Iris pigment epithelial cell (primary cell): ENCODE data around the gene AMOTL1.

Experiments used
- DNase-seq: peaks from one replicate; pipeline ENCODE4 v3.0.0-alpha.2; 2011; ENCODE audit warnings: low read depth

Gene AMOTL1

GRCh38 chr11:94746721-94747120 lies 21.4 kb upstream of the AMOTL1 start:
- DNase-seq: no peak

DNA sequence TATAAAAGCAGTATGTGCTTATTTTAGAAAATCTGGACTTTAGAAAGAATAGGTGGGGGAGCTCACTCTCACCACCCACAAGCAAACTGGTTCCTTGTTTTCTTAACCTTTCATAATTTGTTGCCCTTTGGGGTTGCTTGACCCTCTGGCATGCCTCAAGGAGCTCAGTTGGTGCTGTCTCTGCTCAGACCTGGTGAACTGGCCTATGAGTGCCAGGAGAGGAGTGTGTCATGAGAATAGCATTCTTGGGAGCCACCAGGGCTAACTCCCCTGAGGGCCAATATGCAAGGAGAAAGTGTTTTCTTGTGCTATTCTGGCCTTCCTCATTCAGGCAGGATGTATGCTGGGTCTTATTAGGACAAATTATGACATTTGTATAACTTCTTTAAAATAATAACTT lies 21.0 kb upstream of the AMOTL1 start:
- no peak for DNase-seq

DNA sequence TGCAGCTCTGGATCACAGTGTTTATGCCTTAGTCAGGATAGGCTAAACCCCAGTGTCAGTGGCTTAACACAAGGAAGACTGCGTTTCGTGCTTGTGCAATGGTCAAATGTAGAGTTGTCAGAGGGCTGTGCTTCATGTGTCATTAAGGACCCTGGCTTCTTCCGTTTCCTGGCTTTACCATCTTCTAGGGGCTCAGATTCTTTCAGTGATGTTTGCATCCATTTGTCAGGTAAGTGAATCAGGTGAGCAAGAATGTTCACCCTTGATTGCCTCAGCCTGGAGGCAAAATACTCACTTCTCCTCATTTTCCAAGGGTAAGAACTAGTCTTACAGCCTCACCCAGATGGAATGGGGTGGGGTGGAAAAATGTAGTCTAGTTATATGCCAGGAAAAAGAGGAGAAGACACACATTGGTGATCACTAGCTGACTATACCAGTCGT lies 20.5 kb upstream of the AMOTL1 start:
- no peak for DNase-seq

DNA sequence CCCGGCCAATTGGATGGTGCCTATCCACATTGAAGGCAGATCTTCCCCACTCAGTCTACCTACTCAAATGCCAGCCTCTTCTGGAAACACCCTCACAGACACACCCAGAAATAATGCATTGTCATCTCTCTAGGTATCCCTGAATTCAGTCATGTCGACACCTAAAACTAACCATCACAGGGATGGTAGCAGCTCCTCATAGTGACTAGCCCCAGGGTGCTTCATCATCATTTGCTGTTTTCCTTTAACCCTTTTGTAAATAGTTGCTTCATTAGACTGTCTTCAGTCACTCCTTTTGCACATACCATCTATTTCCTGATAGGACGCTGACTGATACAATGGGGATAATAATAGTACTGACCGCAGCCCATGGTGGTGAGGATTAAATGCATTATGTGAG lies 18.8 kb upstream of the AMOTL1 start:
- no peak for DNase-seq

GRCh38 chr11:94750319-94751217 lies 17.6 kb upstream of the AMOTL1 start:
- DNase-seq: no peak

- no peak for DNase-seq
These were observed 16.9 kb upstream of the AMOTL1 start for GRCh38 chr11:94751218-94751609.

- DNase-seq: no peak
These were observed 16.4 kb upstream of the AMOTL1 start for GRCh38 chr11:94751786-94752185.

GRCh38 chr11:94753630-94754029 lies 14.5 kb upstream of the AMOTL1 start:
- no peak for DNase-seq

DNA sequence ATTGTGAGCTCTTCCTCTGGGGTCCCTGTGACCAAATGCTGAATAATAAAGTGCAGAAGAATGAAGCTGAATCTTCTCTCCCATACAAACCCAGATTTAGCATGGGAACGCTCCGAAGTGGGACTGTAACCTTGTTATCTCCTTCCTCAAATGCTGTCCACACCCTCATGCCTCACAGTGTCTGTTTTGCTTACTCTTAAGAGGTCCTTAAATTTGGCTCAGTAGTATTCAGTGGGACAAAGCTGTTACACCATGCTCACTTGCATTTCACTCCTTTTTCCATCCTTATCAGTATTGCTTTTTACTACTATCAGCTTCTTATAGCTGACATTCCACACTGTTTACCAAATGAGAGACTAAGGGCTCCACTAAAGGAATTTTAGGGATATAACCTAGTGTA lies 13.8 kb upstream of the AMOTL1 start:
- no peak for DNase-seq

GRCh38 chr11:94754819-94755218 lies 13.3 kb upstream of the AMOTL1 start:
- DNase-seq: no peak

GRCh38 chr11:94755494-94755893 lies 12.7 kb upstream of the AMOTL1 start:
- DNase-seq: no peak

DNA sequence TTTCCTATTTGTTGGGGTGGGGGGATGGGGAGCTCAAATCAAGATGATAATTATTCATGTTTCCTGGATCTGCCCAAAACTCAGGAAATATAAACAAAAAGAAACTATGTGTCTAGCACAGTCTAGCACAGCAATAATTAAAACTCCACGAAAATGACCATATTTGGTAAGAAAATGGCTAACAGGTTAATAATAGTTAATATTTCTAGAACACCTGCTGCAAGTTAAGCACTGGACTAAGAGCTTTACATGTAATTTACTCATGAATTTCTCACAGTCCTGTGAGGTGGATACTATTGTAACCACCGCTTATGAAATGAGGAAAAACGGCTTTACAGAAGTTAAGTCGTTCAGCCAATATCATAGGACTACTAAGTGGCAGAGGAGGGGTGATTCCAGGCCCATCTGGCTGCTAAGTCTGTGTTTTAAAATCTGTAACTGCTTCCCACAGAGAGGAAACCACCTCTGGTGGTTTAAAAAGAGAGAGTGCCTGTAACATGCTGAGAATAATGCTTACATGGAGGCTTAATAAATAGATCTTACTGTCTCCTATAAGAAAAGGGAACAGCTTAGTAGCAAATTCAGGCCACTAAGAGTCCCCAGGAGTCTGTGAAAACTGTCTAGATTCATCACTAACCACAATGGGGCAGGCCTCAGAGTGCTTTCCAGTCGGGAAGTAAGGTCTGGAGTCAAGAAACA lies 11.0 kb upstream of the AMOTL1 start:
- DNase-seq: no peak

DNA sequence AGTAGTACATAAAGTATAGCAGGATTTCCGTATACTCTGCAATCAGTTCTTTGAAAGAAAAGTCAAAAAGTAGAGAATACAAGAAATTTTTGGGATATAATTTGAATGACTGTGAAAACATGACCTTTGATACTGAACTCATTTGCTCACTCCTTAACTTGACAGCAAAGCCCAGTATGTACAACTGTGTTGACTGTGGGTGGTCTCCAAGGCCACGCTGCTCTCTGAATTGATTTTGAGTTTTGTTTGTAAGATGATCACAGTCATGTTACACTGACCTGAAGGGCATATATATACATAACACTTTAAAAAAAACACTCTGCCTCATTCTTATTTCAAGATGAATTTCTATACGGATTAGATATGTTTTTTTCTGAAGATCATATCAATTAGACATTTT lies 9.5 kb upstream of the AMOTL1 start:
- DNase-seq: no peak

DNA sequence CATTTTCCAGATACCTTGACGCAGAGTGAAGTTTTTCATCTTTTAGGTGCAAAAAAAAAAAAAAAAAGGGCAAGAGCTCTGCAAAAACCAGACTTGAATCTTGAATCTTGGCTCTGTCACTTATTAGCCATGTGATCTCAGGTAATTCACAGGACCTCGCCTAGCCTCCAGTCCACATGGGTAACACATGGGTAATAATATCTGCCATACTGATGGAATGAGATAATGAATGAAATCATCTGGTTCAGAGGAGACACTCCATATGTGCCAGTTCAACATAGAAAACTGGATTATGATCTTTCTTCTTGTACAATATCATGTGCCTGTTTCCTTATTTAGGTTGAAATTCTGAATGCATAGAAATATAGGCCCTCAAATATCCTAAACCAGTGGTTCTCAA lies 8.6 kb upstream of the AMOTL1 start:
- no peak for DNase-seq

GRCh38 chr11:94760296-94760695 lies 7.9 kb upstream of the AMOTL1 start:
- no peak for DNase-seq

- DNase-seq: peak; percentile 20
These were observed 5.9 kb upstream of the AMOTL1 start for GRCh38 chr11:94762208-94762607.

GRCh38 chr11:94762995-94763394 lies 5.2 kb upstream of the AMOTL1 start:
- DNase-seq: no peak

- DNase-seq: no peak
These were observed 1.4 kb upstream of the AMOTL1 start for GRCh38 chr11:94766713-94767206.

- no peak for DNase-seq
These were observed 865 bp upstream of the AMOTL1 start for GRCh38 chr11:94767291-94767690.

- peak; percentile 53 for DNase-seq
These were observed 716 bp downstream of the AMOTL1 start for GRCh38 chr11:94768602-94769541.

- DNase-seq: no peak
These were observed 1.7 kb downstream of the AMOTL1 start for GRCh38 chr11:94769880-94770279.

- no peak for DNase-seq
These were observed 2.5 kb downstream of the AMOTL1 start for GRCh38 chr11:94770563-94771120.
